Endometrium (tissue), 2 donors: Measurements from ENCODE around the gene PLEKHM1.

ENCODE experiments used
- FAIRE-seq: peaks from 2 replicates; lab custom pipeline; 2012; peaks lifted over from hg19 to GRCh38; lab: Jason Lieb, UNC
- donor health status: control.
- donor health status: control.

The PLEKHM1 gene

GRCh38 chr17:45427181-45427835 lies 63.2 kb downstream of the PLEKHM1 start:
- no peak for FAIRE-seq

- no peak for FAIRE-seq
Observed at GRCh38 chr17:45426561-45426960, 64.0 kb downstream of the PLEKHM1 start.

GRCh38 chr17:45425984-45426413 lies 64.5 kb downstream of the PLEKHM1 start:
- FAIRE-seq, result no peak

- no peak for FAIRE-seq
Observed at GRCh38 chr17:45425125-45425983, 65.2 kb downstream of the PLEKHM1 start.

- no peak for FAIRE-seq
Observed at GRCh38 chr17:45424769-45425124, 65.8 kb downstream of the PLEKHM1 start.

- FAIRE-seq, result no peak
Observed at GRCh38 chr17:45423975-45424335, 66.6 kb downstream of the PLEKHM1 start.

GRCh38 chr17:45423304-45423974 lies 67.1 kb downstream of the PLEKHM1 start:
- no peak for FAIRE-seq

- no peak for FAIRE-seq
Observed at GRCh38 chr17:45414990-45415881, 75.3 kb downstream of the PLEKHM1 start.

- FAIRE-seq, result no peak
Observed at GRCh38 chr17:45413498-45413923, 77.0 kb downstream of the PLEKHM1 start.

- no peak for FAIRE-seq
Observed at GRCh38 chr17:45411348-45412105, 79.0 kb downstream of the PLEKHM1 start.

GRCh38 chr17:45410144-45411091 lies 80.1 kb downstream of the PLEKHM1 start:
- FAIRE-seq, result no peak

GRCh38 chr17:45409659-45410076 lies 80.9 kb downstream of the PLEKHM1 start:
- FAIRE-seq, result no peak

GRCh38 chr17:45408611-45409421 lies 81.7 kb downstream of the PLEKHM1 start:
- FAIRE-seq, result no peak

GRCh38 chr17:45406107-45406506 lies 84.4 kb downstream of the PLEKHM1 start:
- no peak for FAIRE-seq

GRCh38 chr17:45405250-45406086 lies 85.1 kb downstream of the PLEKHM1 start:
- FAIRE-seq, result no peak

GRCh38 chr17:45404870-45405249 lies 85.7 kb downstream of the PLEKHM1 start:
- no peak for FAIRE-seq

- FAIRE-seq, result no peak
Observed at GRCh38 chr17:45403906-45404490, 86.5 kb downstream of the PLEKHM1 start.

- no peak for FAIRE-seq
Observed at GRCh38 chr17:45402916-45403315, 87.6 kb downstream of the PLEKHM1 start.
